CD4-positive, alpha-beta T cell treated with Interleukin-10 for 1 hour (primary cell): ENCODE data around the gene ATMIN.
A peak's percentile ranks its signal among the peaks of the same experiment; 100 is the strongest.

ENCODE experiments used
- DNase-seq: peaks from one replicate; pipeline ENCODE4 v3.0.0-alpha.2; 2020

Gene ATMIN, protein sequence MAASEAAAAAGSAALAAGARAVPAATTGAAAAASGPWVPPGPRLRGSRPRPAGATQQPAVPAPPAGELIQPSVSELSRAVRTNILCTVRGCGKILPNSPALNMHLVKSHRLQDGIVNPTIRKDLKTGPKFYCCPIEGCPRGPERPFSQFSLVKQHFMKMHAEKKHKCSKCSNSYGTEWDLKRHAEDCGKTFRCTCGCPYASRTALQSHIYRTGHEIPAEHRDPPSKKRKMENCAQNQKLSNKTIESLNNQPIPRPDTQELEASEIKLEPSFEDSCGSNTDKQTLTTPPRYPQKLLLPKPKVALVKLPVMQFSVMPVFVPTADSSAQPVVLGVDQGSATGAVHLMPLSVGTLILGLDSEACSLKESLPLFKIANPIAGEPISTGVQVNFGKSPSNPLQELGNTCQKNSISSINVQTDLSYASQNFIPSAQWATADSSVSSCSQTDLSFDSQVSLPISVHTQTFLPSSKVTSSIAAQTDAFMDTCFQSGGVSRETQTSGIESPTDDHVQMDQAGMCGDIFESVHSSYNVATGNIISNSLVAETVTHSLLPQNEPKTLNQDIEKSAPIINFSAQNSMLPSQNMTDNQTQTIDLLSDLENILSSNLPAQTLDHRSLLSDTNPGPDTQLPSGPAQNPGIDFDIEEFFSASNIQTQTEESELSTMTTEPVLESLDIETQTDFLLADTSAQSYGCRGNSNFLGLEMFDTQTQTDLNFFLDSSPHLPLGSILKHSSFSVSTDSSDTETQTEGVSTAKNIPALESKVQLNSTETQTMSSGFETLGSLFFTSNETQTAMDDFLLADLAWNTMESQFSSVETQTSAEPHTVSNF

GRCh38 chr16:81035398-81035974 is at the start of gene ATMIN:
TSS of gene ATMIN (plus strand) at chr16:81035842. CDS start at chr16:81035871, 29 bp downstream.
- DNase-seq = peak; percentile 91

DNA sequence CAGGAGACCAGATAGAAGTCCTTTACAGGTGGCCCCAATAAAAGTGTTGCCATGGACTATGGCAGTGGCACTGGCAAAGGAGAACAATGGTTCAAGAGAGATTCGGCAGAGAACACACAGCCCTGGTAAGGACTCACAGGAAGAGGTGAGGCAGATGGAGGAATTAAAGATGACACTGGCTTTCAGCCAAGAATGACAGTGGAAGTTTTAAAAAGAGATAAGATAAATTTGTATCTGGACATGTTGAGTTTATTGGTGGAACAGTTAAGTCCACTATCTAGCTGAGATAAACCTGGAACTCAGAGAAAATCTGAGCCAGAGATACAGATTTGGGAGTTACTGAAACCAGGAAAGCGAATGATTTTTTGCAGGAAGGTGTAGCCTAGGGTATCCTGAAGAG is 49.1 kb upstream of the ATMIN start:
- DNase-seq = no peak

DNA sequence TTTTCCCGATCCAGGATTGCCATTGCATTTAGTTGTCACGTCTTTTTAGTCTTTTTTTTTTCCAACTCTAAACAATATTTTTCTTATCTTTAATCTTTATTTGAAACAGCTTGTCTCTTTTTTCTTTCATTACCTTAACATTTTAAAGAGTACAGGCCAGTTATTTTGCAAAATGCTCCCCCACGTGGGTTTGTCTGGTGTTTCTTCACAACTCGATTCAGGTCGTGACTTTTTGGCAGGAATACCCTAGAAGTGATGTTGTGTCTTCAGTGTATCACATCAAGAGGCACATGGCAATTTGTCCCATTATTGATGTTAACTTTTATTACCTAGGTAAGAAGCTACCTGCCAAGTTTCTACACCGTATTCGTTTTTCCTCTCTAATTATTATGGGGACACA is 46.9 kb upstream of the ATMIN start:
- DNase-seq = no peak

DNA sequence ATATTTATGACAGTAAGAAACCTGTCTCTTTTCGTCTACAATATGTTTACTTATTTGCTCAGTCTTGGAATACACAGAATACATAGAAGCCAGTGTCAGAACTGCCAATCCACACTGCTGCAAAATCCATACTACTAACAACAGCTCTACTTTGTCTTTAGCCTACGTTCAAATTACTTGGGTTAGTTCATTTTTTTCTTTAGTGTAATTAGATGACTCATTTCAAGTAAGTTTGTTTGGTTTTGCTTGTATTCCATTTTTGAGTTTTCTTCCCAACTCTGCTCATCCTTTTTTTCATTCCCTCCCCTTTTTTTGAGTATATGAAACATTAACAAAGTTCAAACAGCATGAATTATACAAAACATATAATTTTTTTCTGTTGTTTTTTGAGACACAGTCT is 45.8 kb upstream of the ATMIN start:
- DNase-seq = no peak

DNA sequence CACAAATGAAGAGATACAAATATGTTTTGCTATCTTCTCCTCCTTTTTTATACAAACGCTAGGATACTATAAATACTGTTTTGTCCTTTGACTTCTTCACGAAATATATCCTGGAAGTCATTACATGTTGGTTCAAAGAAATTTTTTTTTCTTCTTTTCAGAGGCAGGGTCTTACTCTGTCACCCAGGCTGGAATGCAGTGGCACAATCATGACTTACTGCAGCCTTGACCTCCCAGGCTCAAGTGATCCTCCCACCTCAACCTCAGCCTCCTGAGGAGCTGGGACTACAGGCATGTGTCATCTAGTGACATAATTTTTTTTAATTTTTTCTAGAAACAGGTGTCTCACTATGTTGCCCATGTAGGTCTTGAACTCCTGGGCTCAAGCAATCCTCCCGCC is 45.1 kb upstream of the ATMIN start:
- no peak for DNase-seq

DNA sequence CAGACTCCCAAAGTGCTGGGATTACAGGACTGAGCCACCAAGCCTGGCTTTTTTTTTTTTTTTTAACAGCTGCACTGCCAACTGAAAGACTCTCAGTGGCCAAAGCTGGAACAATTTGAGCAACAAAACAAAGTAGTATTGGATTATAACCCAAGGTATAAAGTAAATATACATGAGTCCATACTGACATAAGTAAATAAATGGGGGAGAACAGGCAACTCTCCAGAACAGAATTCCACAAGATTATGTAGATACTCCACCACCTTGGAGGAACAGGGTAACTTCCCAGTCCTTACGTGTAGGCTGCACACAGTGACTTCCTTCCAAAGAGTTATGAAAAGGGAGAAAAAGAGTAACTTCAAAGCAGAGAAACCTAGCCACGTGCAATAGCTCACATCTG is 44.7 kb upstream of the ATMIN start:
- DNase-seq = no peak

GRCh38 chr16:80991792-80992430 is 43.7 kb upstream of the ATMIN start:
- DNase-seq = no peak

- DNase-seq = no peak
Observed at GRCh38 chr16:80992676-80993293, 42.9 kb upstream of the ATMIN start.

DNA sequence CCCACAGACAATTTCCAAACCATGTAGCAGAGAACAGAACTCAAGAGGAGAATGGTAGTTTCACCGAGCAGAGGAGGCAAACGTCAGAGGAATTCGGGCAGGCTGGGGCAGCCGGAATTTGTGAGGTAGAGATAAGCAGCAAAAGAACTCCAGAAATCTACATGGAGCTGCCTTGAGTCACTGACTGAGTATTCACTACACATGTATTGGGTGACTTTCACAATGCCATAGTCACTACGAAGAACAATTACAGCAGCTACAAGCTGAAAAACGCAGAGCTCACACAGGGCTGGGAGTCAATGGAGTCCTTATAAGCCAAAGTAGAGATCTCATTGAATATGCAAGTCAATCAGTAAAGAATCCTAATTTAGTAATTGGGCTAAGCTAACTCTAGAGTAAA is 42.3 kb upstream of the ATMIN start:
- DNase-seq = no peak

DNA sequence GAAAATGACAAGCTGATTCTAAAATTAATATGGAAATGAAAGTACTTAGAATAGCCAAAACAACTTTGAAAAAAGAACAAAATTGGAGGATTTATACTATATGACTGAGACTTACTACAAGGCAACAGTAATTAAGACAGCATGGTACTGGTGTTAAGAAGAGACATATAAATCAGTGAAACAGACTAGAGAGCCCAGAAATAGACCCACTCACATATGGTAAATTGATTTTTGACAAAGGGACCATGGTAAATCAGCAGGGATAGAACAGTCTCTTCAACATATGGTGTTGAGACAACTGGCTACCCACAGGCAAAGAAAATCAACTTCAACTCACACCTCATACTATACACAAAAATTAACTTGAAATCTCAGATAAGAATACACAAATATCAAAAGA is 41.8 kb upstream of the ATMIN start:
- DNase-seq = no peak

DNA sequence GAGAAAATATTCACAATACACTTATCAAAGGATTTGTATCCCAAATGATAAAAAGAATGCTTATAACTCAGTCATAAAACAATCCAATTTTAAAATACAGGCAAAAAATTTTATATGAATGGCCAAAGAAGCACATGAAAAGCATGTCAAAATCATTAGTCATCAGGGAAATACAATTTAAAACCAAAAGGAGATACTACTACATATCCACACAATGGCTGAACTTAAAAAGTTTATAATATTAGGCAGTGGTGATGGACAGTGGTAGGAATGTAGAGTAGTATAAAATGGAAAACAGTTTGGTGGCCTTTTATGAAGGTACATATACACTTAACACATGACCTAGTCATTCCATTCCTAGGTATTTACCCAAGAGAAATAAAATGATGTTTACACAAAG is 41.2 kb upstream of the ATMIN start:
- DNase-seq = no peak

DNA sequence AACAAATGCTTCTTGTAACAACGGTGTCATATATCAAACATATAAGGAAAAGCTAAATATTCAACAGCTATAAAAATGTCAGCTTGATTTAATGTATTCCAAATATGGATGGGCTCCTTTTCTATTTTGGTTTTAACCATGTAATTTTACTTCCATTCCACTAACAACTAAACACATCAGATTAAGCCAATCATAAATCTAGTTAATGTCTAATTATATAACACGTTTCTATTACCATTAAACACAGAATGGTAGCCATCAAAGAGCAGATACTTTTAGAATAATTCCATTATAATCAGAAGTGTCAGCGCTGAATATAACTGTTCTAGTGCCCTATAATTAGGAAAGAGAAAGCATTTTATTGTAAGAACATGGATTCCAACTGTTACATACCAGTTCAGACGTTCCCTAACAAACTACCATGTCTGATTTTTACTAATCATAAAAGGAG is 38.9 kb upstream of the ATMIN start:
- no peak for DNase-seq

DNA sequence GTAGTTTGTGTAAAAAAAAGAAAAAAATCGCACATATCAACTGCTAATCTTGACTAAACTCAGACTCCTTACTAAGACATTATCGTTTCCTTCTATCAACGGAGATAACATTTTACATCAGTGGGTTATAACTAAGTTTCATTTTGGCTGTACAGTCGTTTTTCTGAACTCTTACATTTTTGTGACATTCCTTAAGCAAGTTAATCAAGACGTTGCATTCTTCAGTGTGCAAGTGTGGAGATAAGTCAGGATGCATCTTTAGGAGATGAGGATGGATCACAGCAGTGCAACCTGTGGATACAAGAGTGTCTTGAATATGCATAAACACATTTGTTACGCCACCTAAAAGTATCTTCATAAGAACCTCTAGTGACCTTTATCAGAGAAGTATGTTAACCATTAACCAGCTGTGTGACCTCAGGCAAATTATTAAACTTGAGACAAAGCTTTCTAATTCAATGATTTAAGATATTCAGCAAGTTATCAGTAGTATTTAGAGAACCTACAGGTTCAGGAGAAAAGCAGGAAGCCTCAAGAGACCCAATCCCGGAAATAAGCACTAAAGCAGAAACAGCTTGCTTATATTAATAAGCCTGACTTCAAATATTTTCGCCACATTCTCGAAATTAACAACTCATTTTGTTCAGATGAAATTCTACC is 38.4 kb upstream of the ATMIN start:
- peak; percentile 28 for DNase-seq

- DNase-seq = no peak
Observed at GRCh38 chr16:80997964-80998620, 37.5 kb upstream of the ATMIN start.

DNA sequence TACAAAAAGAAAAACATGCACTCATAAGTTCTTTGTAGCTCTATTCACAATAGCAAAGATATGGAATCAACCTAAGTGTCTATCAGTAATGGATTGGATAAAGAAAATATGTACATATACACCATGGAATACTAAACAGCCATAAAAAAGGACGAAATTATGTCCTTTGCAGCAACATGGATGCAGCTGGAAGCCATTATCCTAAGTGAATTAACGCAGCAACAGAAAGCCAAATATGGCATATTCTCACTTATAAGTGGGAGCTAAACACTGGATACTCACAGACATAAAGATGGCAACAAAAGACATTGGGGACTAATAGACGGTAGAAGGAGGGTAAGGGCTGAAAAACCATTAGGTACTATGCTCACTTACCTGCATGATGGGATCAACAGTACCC is 34.8 kb upstream of the ATMIN start:
- DNase-seq = no peak

DNA sequence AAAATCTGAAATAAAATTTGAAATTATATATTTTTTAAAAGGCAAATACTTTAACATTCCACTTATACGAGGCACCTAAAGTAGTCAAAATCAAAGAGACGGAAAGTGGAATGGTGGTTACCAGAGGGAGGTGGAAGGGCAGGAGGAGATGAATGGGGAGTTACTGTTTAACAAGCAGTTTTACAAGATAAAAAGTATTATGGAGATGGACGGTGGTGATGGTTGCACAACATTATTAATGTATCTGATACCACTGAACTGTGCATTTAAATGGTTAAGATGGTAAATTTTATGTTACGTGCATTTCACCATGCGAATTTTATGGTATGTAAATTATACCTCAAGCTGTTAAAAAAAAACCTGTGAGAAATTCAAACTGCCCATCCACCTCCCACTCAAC is 34.3 kb upstream of the ATMIN start:
- no peak for DNase-seq

GRCh38 chr16:81003064-81003463 is 32.6 kb upstream of the ATMIN start:
- no peak for DNase-seq

- DNase-seq = peak; percentile 15
Observed at GRCh38 chr16:81003610-81004460, 31.8 kb upstream of the ATMIN start.

DNA sequence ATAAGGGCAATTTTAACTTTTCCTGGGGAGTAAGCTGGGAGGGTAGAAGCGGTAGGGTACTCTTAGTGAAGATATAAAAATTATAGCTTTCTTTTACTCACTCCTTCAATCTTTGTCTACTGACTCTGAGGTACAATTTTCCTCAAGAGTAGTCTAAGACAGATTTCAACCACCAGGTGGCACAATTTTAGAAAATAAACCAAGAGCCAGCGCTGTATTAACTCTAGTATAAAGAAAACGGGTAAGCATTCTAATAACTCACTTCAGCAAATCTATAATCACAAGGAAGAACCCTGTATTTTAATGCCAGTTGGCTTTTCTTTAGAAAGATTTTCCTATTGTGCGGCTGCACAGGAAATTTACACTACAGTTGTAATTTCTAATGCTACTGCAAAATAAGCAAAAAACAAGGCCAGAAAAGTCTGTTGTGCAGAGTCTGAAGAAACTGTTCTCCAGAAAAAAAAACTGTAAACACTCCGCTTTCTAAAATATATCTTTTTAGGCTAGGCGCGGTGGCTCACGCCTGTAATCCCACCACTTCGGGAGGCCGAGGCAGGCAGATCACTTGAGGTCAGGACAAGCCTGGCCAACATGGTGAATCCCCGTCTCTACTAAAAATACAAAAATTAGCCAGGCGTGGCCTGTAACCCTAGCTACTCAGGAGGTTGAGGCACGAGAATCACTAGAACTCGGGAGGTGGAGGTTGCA is 30.8 kb upstream of the ATMIN start:
- DNase-seq = peak; percentile 80

DNA sequence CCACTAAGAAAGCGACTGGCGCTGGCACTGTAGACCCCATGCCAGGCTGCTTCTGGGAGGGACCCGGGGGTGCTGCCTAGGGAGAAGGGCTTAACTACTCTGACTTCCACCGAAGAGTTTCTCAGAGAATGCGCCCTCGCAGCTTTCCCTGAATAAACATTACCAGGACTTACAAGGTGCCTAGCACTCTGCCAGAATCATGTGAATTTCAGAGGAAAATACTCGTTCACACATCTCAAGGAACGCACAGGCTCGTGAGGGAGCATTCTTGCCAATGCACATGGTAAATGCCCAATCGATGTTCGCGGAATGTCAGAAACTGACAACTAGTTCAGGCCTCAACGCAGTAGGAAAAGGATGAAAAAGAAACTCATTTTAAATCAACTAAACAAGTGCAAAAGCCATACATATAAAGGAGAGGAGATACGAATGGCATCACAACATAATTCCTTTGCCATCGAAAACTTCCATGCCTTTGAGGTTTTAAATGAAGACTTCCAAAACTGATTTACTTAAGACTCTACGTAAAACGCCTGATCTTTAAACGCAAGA is 30.0 kb upstream of the ATMIN start:
- DNase-seq = peak; percentile 10
